Vagina (tissue), 2 donors: ENCODE results near the gene MTMR1. TPM values are rescaled to one million over a fixed set of nuclear protein-coding genes. Genes with fewer than 3 reads are reported as not detected.

Experiments used
- DNase-seq, 2 donors: peaks; one replicate each; pipeline ENCODE4 v3.0.0-alpha.2; 2017; ENCODE audit errors: extremely low spot score in 2 of 2
- H3K27ac ChIP-seq: fragments of 200-600 bp; sonication (generic); one replicate; pipeline ENCODE4 v1.5.1; 2019
- H3K27me3 ChIP-seq: fragments of 200-600 bp; sonication (generic); one replicate; pipeline ENCODE4 v1.5.1; 2019
- H3K36me3 ChIP-seq, 2 donors: fragments of 200-600 bp; sonication (generic); one replicate each; pipeline ENCODE4 v1.5.1; 2017 to 2019
- H3K4me1 ChIP-seq: fragments of 200-600 bp; sonication (generic); one replicate; pipeline ENCODE4 v1.5.1; 2019
- H3K4me3 ChIP-seq, 2 donors: fragments of 200-600 bp; sonication (generic); 1 replicate in 1 of 2; 2 replicates in 1 of 2; pipeline ENCODE4 v1.5.1; 2016 to 2019
- H3K9me3 ChIP-seq: fragments of 200-600 bp; sonication (generic); one replicate; pipeline ENCODE4 v1.5.1; 2019
- POLR2A ChIP-seq, 2 donors: fragments of 450-650 bp; IDR thresholded peaks; one replicate each; pipeline ENCODE4 v1.6.1; 2017; ENCODE audit warnings: antibody characterized with exemption in 2 of 2, mild to moderate bottlenecking in 2 of 2, moderate library complexity in 2 of 2
- POLR2AphosphoS5 ChIP-seq, 2 donors: sonication (generic); formaldehyde crosslinking; IDR thresholded peaks; one replicate each; pipeline ENCODE4 v1.9.0; 2017; ENCODE audit warnings: antibody characterized with exemption in 2 of 2, mild to moderate bottlenecking in 2 of 2, low read depth in 1 of 2; ENCODE audit not compliant: insufficient read depth in 1 of 2
- intact Hi-C: fragments of 100-400 bp; cut with DNase I; formaldehyde crosslinking; loops from one replicate; pipeline ENCODE4 v1.15.1; 2023
- total RNA-seq: library from RNA; depleted of rRNA; stranded (reverse); fragments of >200 nt; gene quantifications from one replicate; pipeline ENCODE4 v1.2.3, GENCODE V29; 2016
- TF ChIP-seq, protein P1 (sequence below), 3 experiments: fragments of 450-650 bp in 2 of 3; fragments of 200-600 bp in 1 of 3; sonication (generic) in 1 of 3; IDR thresholded peaks; one replicate each; pipeline ENCODE4 v1.5.1; 2017 to 2019; ENCODE audit warnings: antibody characterized with exemption in 3 of 3, mild to moderate bottlenecking in 2 of 3, moderate library complexity in 2 of 3

MTMR1 gene
- total RNA-seq, 1 donor from 2014 or later, result 22.6 TPM

DNA sequence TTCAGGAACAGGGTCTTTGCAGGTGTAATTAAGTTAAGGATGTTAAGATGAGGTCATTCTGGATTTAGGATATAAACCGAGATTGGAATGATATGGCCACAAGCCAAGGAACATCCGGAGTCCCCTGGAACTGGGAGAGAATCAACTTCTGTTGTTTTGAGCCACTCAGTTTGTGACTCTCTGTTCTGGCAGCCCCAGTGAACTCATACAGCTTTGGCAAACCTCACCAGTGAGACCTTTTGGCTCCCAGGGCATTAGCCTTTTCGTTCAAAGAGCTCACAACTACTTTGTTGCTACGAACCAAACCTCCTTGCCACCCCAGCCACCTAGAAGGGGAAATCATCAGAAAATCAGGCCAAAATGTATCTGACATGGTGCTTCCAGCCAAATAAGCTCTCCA lies 80.4 kb downstream of the MTMR1 start:
- intact Hi-C loops, result loop anchor here (5.0 kb wide), 1 partner anchor 309 kb away; no protein-coding TSS in a partner anchor
- H3K4me3 ChIP-seq, result no peak overlapping the region
- DNase-seq, result no peak
- H3K4me1 ChIP-seq, result no peaks in the 10 kb centered on the region
- TF ChIP-seq POLR2A (IDR thresholded peaks at IDR 0.05) (no peak), POLR2AphosphoS5 (IDR thresholded peaks at IDR 0.05; ENCODE audit: insufficient read depth in 1 of 2, low read depth in 1 of 2) (no peak)
- TF ChIP-seq, protein P1, sequence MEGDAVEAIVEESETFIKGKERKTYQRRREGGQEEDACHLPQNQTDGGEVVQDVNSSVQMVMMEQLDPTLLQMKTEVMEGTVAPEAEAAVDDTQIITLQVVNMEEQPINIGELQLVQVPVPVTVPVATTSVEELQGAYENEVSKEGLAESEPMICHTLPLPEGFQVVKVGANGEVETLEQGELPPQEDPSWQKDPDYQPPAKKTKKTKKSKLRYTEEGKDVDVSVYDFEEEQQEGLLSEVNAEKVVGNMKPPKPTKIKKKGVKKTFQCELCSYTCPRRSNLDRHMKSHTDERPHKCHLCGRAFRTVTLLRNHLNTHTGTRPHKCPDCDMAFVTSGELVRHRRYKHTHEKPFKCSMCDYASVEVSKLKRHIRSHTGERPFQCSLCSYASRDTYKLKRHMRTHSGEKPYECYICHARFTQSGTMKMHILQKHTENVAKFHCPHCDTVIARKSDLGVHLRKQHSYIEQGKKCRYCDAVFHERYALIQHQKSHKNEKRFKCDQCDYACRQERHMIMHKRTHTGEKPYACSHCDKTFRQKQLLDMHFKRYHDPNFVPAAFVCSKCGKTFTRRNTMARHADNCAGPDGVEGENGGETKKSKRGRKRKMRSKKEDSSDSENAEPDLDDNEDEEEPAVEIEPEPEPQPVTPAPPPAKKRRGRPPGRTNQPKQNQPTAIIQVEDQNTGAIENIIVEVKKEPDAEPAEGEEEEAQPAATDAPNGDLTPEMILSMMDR (IDR thresholded peaks at IDR 0.05), result no peak
- no peak overlapping the region for H3K27ac ChIP-seq
- no peaks in the 10 kb centered on the region for H3K36me3 ChIP-seq
- H3K27me3 ChIP-seq, result no peaks in the 10 kb centered on the region
- H3K9me3 ChIP-seq, result no peaks in the 10 kb centered on the region

DNA sequence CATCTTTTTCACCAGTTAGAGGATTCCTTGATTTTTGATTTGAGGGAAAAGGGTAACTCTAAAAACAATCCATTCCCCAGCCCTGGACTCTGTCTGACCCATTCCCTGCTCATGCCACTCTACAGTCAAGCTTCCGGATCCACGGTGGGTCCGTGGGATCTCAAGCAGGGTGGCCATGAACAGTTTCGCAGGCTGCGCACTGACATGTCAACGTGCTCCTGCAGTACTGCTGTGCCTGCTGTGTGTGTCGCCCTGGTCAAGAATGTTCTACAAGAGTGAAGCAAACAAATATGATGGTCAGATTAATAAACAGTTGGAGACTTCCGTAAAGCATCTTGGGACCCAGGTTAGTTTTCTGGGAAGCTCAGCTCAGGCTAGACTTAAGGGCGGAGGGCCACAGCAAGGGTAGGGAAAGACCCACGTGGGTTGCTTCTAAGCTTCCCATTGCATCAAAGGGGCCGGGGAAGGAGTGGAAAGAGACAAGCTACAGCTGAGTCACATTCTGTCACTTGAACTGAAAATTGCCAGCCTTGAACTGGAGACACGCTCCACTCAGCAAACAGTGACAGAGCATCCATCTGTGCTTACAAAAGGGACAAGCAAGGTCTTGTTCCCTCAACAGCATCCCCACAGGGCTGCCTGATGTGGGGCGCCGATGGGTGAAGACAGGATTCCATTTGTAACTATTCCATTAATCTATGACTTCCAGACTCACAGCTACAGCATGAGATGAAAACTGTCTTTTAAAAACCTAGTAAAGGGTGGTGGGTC lies 81.8 kb downstream of the MTMR1 start:
- intact Hi-C loops, result loop anchor here (5.0 kb wide), 1 partner anchor 307 kb away; no protein-coding TSS in a partner anchor
- DNase-seq, result no peak

DNA sequence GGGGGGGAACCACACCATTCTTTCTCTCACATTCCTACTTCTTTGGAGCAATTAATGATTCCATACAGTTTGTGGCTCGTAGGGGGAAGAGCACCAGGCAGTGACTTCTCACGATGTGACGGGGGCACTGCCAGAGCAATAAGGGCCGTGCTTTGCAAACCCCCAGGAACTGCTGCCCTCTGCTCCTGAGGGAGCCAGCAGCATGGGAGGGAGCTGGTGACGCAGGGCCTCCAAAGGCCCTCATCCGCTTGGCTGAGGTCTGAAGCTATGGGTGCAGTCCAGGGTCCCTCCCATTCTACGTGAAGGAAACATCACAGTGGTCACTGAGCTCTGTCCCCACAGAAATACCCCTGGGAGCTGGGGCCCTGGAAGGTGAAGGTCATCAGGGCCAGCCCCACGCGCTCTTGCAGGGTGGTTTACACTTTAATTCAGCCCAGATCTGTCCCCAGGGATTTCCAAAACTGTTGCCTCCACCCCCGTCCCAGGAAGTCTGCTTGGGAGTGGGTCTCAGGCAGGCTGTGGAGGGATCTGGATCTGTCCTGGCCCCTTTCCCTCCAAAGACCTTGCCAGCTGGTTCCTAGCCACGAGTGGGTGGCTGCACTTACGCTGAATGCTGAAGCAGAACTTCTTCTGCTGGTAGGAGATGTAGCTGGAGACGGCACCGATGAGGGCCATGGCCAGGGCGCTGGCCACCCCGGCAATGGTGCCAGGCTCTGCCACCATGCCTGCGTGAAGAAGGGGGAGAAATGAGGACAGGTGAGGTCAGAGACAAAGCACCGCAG lies 82.6 kb downstream of the MTMR1 start:
- no peak overlapping the region for H3K27ac ChIP-seq
- intact Hi-C loops, result no loop called here
- no peaks in the 10 kb centered on the region for H3K9me3 ChIP-seq
- H3K27me3 ChIP-seq, result no peaks in the 10 kb centered on the region
- no peaks in the 10 kb centered on the region for H3K36me3 ChIP-seq
- no peak for DNase-seq
- H3K4me3 ChIP-seq, result no peak overlapping the region
- no peaks in the 10 kb centered on the region for H3K4me1 ChIP-seq
- TF ChIP-seq POLR2AphosphoS5 (IDR thresholded peaks at IDR 0.05; ENCODE audit: insufficient read depth in 1 of 2, low read depth in 1 of 2) (no peak), POLR2A (IDR thresholded peaks at IDR 0.05) (no peak)
- TF ChIP-seq, protein P1 (IDR thresholded peaks at IDR 0.05), result no peak

More for the DNA sequence above, 81.8 kb downstream of the MTMR1 start:
- H3K9me3 ChIP-seq, result no peaks in the 10 kb centered on the region
- no peaks in the 10 kb centered on the region for H3K4me1 ChIP-seq
- H3K27ac ChIP-seq, result no peak overlapping the region
- no peak overlapping the region for H3K4me3 ChIP-seq
- TF ChIP-seq POLR2AphosphoS5 (IDR thresholded peaks at IDR 0.05; ENCODE audit: insufficient read depth in 1 of 2, low read depth in 1 of 2) (no peak), POLR2A (IDR thresholded peaks at IDR 0.05) (no peak)
- TF ChIP-seq, protein P1 (IDR thresholded peaks at IDR 0.05), result no peak
- no peaks in the 10 kb centered on the region for H3K36me3 ChIP-seq
- H3K27me3 ChIP-seq, result no peaks in the 10 kb centered on the region

DNA sequence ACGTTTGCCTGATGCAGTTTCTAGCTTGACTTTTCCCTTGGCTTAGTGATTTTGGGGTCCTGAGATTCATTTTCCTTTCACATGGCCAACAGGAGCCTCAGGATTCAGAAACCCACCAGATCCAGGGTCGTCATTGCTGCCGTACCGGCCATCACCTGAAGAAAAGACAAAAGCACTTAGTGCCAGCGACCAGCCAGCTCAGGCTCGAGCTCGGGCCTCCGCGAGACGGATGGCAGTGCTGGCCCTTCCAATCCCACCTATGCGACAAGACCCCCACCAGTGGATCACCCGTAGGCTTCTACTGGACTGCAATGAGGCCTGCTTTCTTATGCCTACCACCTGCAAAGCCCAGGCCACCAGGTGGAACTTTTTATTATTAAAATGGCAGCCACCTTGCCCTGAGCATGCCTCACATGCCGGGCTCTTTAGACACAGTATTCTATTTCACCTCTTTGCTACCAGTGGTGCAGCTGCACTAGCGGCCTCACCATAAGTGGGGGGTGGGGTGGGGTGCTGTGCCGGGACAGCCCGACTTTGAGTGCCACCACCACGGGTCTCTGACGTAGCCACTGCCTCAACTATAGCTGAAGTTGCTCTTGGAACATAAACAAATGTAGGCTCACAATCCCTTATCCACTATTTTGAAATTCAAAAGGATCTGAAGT lies 84.3 kb downstream of the MTMR1 start:
- Histone ChIP-seq H3K4me3 (no peak overlapping the region), H3K36me3 (no peaks in the 10 kb centered on the region), H3K9me3 (no peaks in the 10 kb centered on the region), H3K27me3 (no peaks in the 10 kb centered on the region), H3K27ac (no peak overlapping the region), H3K4me1 (no peaks in the 10 kb centered on the region)
- intact Hi-C loops, result no loop called here
- no peak for DNase-seq
- TF ChIP-seq POLR2AphosphoS5 (IDR thresholded peaks at IDR 0.05; ENCODE audit: insufficient read depth in 1 of 2, low read depth in 1 of 2) (no peak), POLR2A (IDR thresholded peaks at IDR 0.05) (no peak)
- TF ChIP-seq, protein P1 (IDR thresholded peaks at IDR 0.05), result no peak
